Measurements from ENCODE around the gene HOGA1.

HOGA1 gene

GRCh38 chr10:97580421-97581367 lies 3.5 kb upstream of the HOGA1 start:
- DNase-seq, result no peak

- DNase-seq, result no peak
Measured at GRCh38 chr10:97582169-97582568, 2.0 kb upstream of the HOGA1 start.

- DNase-seq, result no peak
Measured at GRCh38 chr10:97583476-97583875, 713 bp upstream of the HOGA1 start.

GRCh38 chr10:97584798-97585438 lies 729 bp downstream of the HOGA1 start:
- no peak for DNase-seq

- DNase-seq, result no peak
Measured at GRCh38 chr10:97585439-97585811, 1.2 kb downstream of the HOGA1 start.

GRCh38 chr10:97587183-97587582 lies 3.0 kb downstream of the HOGA1 start:
- DNase-seq, result no peak

GRCh38 chr10:97589479-97589878 lies 5.3 kb downstream of the HOGA1 start, which contains the start of gene C10orf62:
Gene C10orf62, plus strand, starts transcription at chr10:97589721. Its CDS starts 177 bp downstream, at chr10:97589898.
- DNase-seq, result no peak

- no peak for DNase-seq
Measured at GRCh38 chr10:97590082-97590747, 6.0 kb downstream of the HOGA1 start.

GRCh38 chr10:97590748-97591495 lies 6.7 kb downstream of the HOGA1 start:
- no peak for DNase-seq

- no peak for DNase-seq
Measured at GRCh38 chr10:97593421-97593820, 9.2 kb downstream of the HOGA1 start.

- DNase-seq, result no peak
Measured at GRCh38 chr10:97596101-97597082, 12.2 kb downstream of the HOGA1 start.

- DNase-seq, result no peak
Measured at GRCh38 chr10:97597778-97598177, 13.6 kb downstream of the HOGA1 start.

- DNase-seq, result no peak
Measured at GRCh38 chr10:97598407-97599271, 14.4 kb downstream of the HOGA1 start.

GRCh38 chr10:97599272-97599619 lies 15.1 kb downstream of the HOGA1 start:
- no peak for DNase-seq

GRCh38 chr10:97600616-97601015 lies 16.4 kb downstream of the HOGA1 start:
- DNase-seq, result no peak

GRCh38 chr10:97601268-97602215 lies 17.4 kb downstream of the HOGA1 start:
- no peak for DNase-seq

GRCh38 chr10:97607095-97607636 lies 23.0 kb downstream of the HOGA1 start:
- DNase-seq, result no peak

- DNase-seq, result no peak
Measured at GRCh38 chr10:97608991-97609561, 24.9 kb downstream of the HOGA1 start.

- DNase-seq, result no peak
Measured at GRCh38 chr10:97611473-97611872, 27.3 kb downstream of the HOGA1 start.

Measured in NCI-H1105 (cell line).